Measurements from ENCODE around the gene RYR1. TPM values are rescaled to one million over a fixed set of nuclear protein-coding genes. Genes with fewer than 3 reads are reported as not detected.

Gene RYR1
- total RNA-seq, 2 experiments from 2014 or later: 0.20 to 1.2 TPM

DNA sequence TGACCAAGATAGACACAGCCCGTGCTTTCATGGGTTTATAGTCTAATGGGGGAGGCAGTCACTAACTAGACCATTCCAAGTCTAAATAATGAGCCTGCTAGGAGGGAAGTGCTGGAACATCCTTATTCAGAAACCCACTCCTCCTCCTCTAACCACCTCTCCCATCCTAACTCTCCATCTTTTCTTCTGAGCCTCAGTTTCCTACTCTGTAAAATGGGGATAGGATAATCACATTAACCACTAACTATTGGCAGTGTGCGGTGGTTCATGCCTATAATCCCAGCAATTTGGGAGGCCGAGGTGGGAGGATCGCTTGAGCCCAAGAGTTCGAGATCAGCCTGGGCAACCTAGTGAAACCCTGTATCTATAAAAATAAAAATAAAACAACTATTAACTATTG is 115.6 kb downstream of the RYR1 start:
- peaks cover 21% of the 10 kb centered on the region for H3K4me1 Mint-ChIP-seq (ENCODE audit: low read depth)
- H3K4me1 ChIP-seq (ENCODE audit: insufficient read depth, low read length): peaks cover 21% of the 10 kb centered on the region
- ChIA-PET CTCF (no interaction called here), POLR2A (no interaction called here)
- no peaks in the 10 kb centered on the region for H3K9me3 Mint-ChIP-seq
- no peaks in the 10 kb centered on the region for H3K36me3 ChIP-seq (ENCODE audit: insufficient read depth, low read length)
- ATAC-seq (ENCODE audit: poor library complexity) (no peak), DNase-seq (no peak)
- no peak overlapping the region for H3K4me3 Mint-ChIP-seq
- no peak overlapping the region for H3K27ac ChIP-seq (ENCODE audit: low read depth in 1 of 2, low read length in 2 of 2)
- peaks cover 4% of the 10 kb centered on the region for H3K27me3 Mint-ChIP-seq
- intact Hi-C loops (cut with DNase I, micrococcal nuclease): loop anchor here in 1 of 2 experiments (5.0 to 10.0 kb wide), 3 partner anchors 68 to 323 kb away; partner anchors contain the start of genes EIF3K, FAM98C and MAP4K1
- TF ChIP-seq, protein P1, sequence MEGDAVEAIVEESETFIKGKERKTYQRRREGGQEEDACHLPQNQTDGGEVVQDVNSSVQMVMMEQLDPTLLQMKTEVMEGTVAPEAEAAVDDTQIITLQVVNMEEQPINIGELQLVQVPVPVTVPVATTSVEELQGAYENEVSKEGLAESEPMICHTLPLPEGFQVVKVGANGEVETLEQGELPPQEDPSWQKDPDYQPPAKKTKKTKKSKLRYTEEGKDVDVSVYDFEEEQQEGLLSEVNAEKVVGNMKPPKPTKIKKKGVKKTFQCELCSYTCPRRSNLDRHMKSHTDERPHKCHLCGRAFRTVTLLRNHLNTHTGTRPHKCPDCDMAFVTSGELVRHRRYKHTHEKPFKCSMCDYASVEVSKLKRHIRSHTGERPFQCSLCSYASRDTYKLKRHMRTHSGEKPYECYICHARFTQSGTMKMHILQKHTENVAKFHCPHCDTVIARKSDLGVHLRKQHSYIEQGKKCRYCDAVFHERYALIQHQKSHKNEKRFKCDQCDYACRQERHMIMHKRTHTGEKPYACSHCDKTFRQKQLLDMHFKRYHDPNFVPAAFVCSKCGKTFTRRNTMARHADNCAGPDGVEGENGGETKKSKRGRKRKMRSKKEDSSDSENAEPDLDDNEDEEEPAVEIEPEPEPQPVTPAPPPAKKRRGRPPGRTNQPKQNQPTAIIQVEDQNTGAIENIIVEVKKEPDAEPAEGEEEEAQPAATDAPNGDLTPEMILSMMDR (IDR thresholded peaks at IDR 0.05): no peak
- no peaks in the 10 kb centered on the region for H3K27me3 ChIP-seq (ENCODE audit: control insufficient read depth in 1 of 2, insufficient read depth in 2 of 2, low read length in 2 of 2)
- H3K36me3 Mint-ChIP-seq (ENCODE audit: low read depth): no peaks in the 10 kb centered on the region
- H3K4me3 ChIP-seq (ENCODE audit: low read length): no peak overlapping the region
- no peaks in the 10 kb centered on the region for H3K9me3 ChIP-seq (ENCODE audit: control insufficient read depth in 1 of 2, insufficient read depth in 1 of 2, low read length in 2 of 2)
- no peak overlapping the region for H3K27ac Mint-ChIP-seq

DNA sequence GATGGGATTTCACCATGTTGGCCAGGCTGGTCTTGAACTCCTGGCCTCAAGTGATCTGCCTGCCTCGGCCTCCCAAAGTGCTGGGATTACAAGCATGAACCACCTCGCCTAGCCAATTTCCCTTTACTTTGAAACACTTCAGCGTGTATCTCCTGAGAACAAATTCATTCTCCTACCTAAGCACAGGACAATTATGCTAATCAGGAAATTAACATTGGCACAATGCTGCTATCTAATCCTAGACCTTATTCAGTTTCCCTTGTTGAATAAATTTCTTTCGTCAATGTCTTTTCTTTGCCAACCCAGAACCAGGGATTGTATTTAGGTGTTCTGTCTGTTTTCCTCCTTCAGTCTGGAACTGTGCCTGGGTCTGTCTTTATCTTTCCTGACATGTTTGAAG is 116.5 kb downstream of the RYR1 start:
- H3K27ac ChIP-seq (ENCODE audit: low read depth in 1 of 2, low read length in 2 of 2): no peak overlapping the region
- Mint-ChIP-seq H3K27ac (no peak overlapping the region), H3K36me3 (ENCODE audit: low read depth) (no peaks in the 10 kb centered on the region), H3K4me3 (no peak overlapping the region), H3K27me3 (peaks cover 4% of the 10 kb centered on the region), H3K9me3 (no peaks in the 10 kb centered on the region), H3K4me1 (ENCODE audit: low read depth) (peaks cover 18% of the 10 kb centered on the region)
- DNase-seq (no peak), ATAC-seq (ENCODE audit: poor library complexity) (no peak)
- POLR2A ChIA-PET: no interaction called here
- no peak overlapping the region for H3K4me3 ChIP-seq (ENCODE audit: low read length)
- H3K4me1 ChIP-seq (ENCODE audit: insufficient read depth, low read length): peaks cover 15% of the 10 kb centered on the region
- H3K27me3 ChIP-seq (ENCODE audit: control insufficient read depth in 1 of 2, insufficient read depth in 2 of 2, low read length in 2 of 2): no peaks in the 10 kb centered on the region
- intact Hi-C loops (cut with DNase I, micrococcal nuclease): loop anchor here in 1 of 2 experiments (5.0 to 10.0 kb wide), 3 partner anchors 67 to 322 kb away; partner anchors contain the start of genes EIF3K, FAM98C and MAP4K1
- no peaks in the 10 kb centered on the region for H3K36me3 ChIP-seq (ENCODE audit: insufficient read depth, low read length)
- H3K9me3 ChIP-seq (ENCODE audit: control insufficient read depth in 1 of 2, insufficient read depth in 1 of 2, low read length in 2 of 2): no peaks in the 10 kb centered on the region
- CTCF ChIA-PET: no interaction called here
- TF ChIP-seq, protein P1 (IDR thresholded peaks at IDR 0.05): no peak

DNA sequence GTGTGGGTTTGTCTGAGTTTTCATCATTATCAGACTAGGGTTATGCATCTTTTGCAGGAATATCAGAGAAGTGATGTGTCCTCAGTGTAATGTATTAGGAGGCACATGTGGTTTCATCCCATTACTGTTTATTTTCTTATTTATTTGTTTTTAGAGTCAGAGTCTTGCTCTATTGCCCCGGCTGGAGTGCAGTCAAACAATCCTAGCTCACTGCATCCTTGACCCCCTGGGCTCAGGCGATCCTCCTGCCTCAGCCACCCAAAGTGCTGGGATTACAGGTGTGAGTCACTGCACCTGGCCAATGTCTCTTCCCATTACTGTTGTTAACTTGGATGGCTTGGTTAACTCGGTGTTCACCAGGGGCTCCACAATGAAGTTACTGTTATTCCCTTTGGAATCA is 116.9 kb downstream of the RYR1 start:
- no peak for DNase-seq
- H3K27me3 Mint-ChIP-seq: peaks cover 5% of the 10 kb centered on the region
- no peak for ATAC-seq (ENCODE audit: poor library complexity)
- ChIA-PET POLR2A (no interaction called here), CTCF (no interaction called here)
- TF ChIP-seq, protein P1 (IDR thresholded peaks at IDR 0.05): no peak
- no peaks in the 10 kb centered on the region for H3K27me3 ChIP-seq (ENCODE audit: control insufficient read depth in 1 of 2, insufficient read depth in 2 of 2, low read length in 2 of 2)
- H3K4me1 ChIP-seq (ENCODE audit: insufficient read depth, low read length): peaks cover 16% of the 10 kb centered on the region
- no peak overlapping the region for H3K27ac ChIP-seq (ENCODE audit: low read depth in 1 of 2, low read length in 2 of 2)
- H3K36me3 Mint-ChIP-seq (ENCODE audit: low read depth): no peaks in the 10 kb centered on the region
- no peak overlapping the region for H3K27ac Mint-ChIP-seq
- no peak overlapping the region for H3K4me3 ChIP-seq (ENCODE audit: low read length)
- intact Hi-C loops (cut with DNase I, micrococcal nuclease): no loop called here
- no peaks in the 10 kb centered on the region for H3K36me3 ChIP-seq (ENCODE audit: insufficient read depth, low read length)
- H3K9me3 Mint-ChIP-seq: no peaks in the 10 kb centered on the region
- H3K9me3 ChIP-seq (ENCODE audit: control insufficient read depth in 1 of 2, insufficient read depth in 1 of 2, low read length in 2 of 2): no peaks in the 10 kb centered on the region
- peaks cover 18% of the 10 kb centered on the region for H3K4me1 Mint-ChIP-seq (ENCODE audit: low read depth)
- no peak overlapping the region for H3K4me3 Mint-ChIP-seq

Measured in CD4-positive, alpha-beta T cell (primary cell).